Measurements from ENCODE around the gene PTGDR. TPM values are rescaled to one million over a fixed set of nuclear protein-coding genes. Genes with fewer than 3 reads are reported as not detected.

Gene PTGDR
- total RNA-seq, 1 experiment from 2014 or later: not detected

DNA sequence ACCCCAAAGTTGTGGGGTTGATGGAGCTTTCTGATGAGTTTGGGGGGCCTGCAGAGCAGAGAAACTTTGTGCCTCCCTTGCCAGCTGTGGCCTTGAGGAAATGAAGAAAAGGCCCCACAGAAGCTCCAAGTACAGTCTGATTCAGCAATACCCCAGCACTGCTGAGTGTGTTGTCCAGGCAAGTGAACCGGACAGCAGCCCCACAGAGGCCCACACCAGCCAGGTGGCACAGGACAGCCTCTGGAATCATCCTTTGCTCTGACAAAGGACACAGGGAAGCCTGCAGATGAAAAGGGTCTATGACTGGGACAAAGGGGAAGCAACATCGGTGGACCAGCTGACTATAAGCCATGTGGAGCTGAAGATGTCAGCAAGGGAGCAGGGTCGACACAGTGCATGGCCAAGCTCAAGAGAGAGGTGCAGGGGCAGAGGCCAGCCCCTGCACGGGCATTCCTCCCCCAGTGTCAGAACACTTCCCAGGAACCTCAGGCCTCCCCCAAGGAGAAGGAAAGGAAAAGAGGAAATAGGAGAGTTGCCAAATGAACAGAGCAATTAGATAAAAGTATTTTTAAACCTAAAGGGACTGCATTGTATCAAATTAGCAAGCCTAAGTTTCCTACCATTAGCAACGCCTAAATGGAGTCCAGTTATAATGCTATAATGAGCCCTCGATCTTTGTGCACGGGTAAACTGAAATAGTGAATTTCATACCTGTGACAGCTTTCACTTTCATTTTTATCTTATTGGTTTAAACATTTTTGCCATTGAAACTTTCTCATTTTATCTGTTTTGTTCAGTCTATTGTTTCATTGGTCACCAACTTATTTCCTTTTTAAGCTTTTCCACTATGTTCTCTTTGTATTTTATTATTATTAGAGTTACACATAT, 46.3 kb upstream of the PTGDR start:
- Histone ChIP-seq H3K4me1 (ENCODE audit: control insufficient read depth, insufficient read depth, low read length) (no peaks in the 10 kb centered on the region), H3K9me3 (ENCODE audit: control insufficient read depth, insufficient read depth, low read depth, low read length) (no peaks in the 10 kb centered on the region), H3K4me3 (ENCODE audit: low read depth in 2 of 2, low read length in 2 of 2) (peak overlapping the region in 1 of 2 experiments; percentile 27; a peak in 2 of 4 replicates), H3K27me3 (ENCODE audit: control insufficient read depth, insufficient read depth, low read length) (no peaks in the 10 kb centered on the region), H3K36me3 (ENCODE audit: control insufficient read depth, insufficient read depth, low read length) (no peaks in the 10 kb centered on the region), H3K27ac (ENCODE audit: low read length) (no peak overlapping the region)
- TF ChIP-seq TCF7L2 (IDR thresholded peaks at IDR 0.05; ENCODE audit: low read depth, low read length): no peak
- no peak for TF ChIP-seq SIN3A (IDR thresholded peaks at IDR 0.05; ENCODE audit: borderline replicate concordance, insufficient read depth, low read depth, low read length)
- no peak for TF ChIP-seq POLR2AphosphoS5 (IDR thresholded peaks at IDR 0.05; ENCODE audit: low read depth, low read length)
- TF ChIP-seq, protein P1, sequence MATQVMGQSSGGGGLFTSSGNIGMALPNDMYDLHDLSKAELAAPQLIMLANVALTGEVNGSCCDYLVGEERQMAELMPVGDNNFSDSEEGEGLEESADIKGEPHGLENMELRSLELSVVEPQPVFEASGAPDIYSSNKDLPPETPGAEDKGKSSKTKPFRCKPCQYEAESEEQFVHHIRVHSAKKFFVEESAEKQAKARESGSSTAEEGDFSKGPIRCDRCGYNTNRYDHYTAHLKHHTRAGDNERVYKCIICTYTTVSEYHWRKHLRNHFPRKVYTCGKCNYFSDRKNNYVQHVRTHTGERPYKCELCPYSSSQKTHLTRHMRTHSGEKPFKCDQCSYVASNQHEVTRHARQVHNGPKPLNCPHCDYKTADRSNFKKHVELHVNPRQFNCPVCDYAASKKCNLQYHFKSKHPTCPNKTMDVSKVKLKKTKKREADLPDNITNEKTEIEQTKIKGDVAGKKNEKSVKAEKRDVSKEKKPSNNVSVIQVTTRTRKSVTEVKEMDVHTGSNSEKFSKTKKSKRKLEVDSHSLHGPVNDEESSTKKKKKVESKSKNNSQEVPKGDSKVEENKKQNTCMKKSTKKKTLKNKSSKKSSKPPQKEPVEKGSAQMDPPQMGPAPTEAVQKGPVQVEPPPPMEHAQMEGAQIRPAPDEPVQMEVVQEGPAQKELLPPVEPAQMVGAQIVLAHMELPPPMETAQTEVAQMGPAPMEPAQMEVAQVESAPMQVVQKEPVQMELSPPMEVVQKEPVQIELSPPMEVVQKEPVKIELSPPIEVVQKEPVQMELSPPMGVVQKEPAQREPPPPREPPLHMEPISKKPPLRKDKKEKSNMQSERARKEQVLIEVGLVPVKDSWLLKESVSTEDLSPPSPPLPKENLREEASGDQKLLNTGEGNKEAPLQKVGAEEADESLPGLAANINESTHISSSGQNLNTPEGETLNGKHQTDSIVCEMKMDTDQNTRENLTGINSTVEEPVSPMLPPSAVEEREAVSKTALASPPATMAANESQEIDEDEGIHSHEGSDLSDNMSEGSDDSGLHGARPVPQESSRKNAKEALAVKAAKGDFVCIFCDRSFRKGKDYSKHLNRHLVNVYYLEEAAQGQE (IDR thresholded peaks at IDR 0.05; ENCODE audit: insufficient read depth in 1 of 2, low read depth in 2 of 2, low read length in 1 of 2): no peak
- TF ChIP-seq, protein P2, sequence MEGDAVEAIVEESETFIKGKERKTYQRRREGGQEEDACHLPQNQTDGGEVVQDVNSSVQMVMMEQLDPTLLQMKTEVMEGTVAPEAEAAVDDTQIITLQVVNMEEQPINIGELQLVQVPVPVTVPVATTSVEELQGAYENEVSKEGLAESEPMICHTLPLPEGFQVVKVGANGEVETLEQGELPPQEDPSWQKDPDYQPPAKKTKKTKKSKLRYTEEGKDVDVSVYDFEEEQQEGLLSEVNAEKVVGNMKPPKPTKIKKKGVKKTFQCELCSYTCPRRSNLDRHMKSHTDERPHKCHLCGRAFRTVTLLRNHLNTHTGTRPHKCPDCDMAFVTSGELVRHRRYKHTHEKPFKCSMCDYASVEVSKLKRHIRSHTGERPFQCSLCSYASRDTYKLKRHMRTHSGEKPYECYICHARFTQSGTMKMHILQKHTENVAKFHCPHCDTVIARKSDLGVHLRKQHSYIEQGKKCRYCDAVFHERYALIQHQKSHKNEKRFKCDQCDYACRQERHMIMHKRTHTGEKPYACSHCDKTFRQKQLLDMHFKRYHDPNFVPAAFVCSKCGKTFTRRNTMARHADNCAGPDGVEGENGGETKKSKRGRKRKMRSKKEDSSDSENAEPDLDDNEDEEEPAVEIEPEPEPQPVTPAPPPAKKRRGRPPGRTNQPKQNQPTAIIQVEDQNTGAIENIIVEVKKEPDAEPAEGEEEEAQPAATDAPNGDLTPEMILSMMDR (IDR thresholded peaks at IDR 0.05): no peak
- no peak for ATAC-seq
- no TSS peak for BruUV-seq (replicated peaks)
- CTCF ChIA-PET: no interaction called here
- intact Hi-C loops (cut with micrococcal nuclease; ENCODE audit: unreplicated experiment): no loop called here
- no peak for DNase-seq (ENCODE audit: low read depth, low spot score)
- POLR2A ChIA-PET: no interaction called here
- in situ Hi-C loops (cut with HindIII; ENCODE audit: low pct_unique_long_range_greater_than_20kb, low sequenced_read_pairs): no loop called here

DNA sequence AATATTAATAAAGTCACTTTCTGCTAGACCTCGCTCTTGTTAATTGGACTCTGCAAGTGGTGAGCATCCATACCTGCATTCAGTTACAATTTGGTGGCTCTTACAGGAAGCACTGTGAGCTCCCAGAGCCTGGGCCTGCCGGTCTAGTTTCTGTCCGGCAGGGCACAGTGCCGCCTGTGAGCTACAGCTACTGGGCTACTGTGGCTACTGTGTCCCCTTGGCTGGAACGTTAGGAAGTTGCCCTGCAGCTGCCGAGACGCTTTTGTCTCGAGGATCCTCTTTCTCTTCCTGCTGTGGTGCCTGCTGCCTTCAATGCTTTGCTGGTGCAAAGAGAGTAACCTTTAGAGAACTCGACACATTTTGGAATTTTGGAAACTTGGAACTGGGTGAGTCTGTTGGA, 44.6 kb upstream of the PTGDR start:
- ATAC-seq (no peak), DNase-seq (ENCODE audit: low read depth, low spot score) (no peak)
- POLR2A ChIA-PET: no interaction called here
- no TSS peak for BruUV-seq (replicated peaks)
- CTCF ChIA-PET: no interaction called here
- in situ Hi-C loops (cut with HindIII; ENCODE audit: low pct_unique_long_range_greater_than_20kb, low sequenced_read_pairs): no loop called here
- Histone ChIP-seq H3K9me3 (ENCODE audit: control insufficient read depth, insufficient read depth, low read depth, low read length) (no peaks in the 10 kb centered on the region), H3K36me3 (ENCODE audit: control insufficient read depth, insufficient read depth, low read length) (no peaks in the 10 kb centered on the region), H3K4me1 (ENCODE audit: control insufficient read depth, insufficient read depth, low read length) (no peaks in the 10 kb centered on the region), H3K27me3 (ENCODE audit: control insufficient read depth, insufficient read depth, low read length) (no peaks in the 10 kb centered on the region), H3K4me3 (ENCODE audit: low read depth in 2 of 2, low read length in 2 of 2) (no peak overlapping the region), H3K27ac (ENCODE audit: low read length) (no peak overlapping the region)
- TF ChIP-seq, protein P2 (IDR thresholded peaks at IDR 0.05): no peak
- TF ChIP-seq, protein P1 (IDR thresholded peaks at IDR 0.05; ENCODE audit: insufficient read depth in 1 of 2, low read depth in 2 of 2, low read length in 1 of 2): no peak
- intact Hi-C loops (cut with micrococcal nuclease; ENCODE audit: unreplicated experiment): no loop called here

All from Panc1 (cell line).